Endothelial cell of umbilical vein (primary cell): ENCODE results near the gene TGFBR2. TPM values are rescaled to one million over a fixed set of nuclear protein-coding genes. Genes with fewer than 3 reads are reported as not detected.

Experiments
- BruUV-seq: library from RNA; stranded (reverse); fragments of 400-500 nt; replicated peaks from 2 replicates; lab custom pipeline; 2021; lab: Mats Ljungman, UMichigan
- CTCF ChIA-PET: fragments of 300-600, 350-600 bp; sonication (Branson Sonifier 250); formaldehyde crosslinking; loops from one replicate; lab custom pipeline; 2021; ENCODE audit warnings: antibody characterized with exemption, inconsistent platforms; lab: Charles Lee
- POLR2A ChIA-PET: fragments of 300-600, 350-600 bp; sonication (Branson Sonifier 250); formaldehyde crosslinking; loops from one replicate; lab custom pipeline; 2021; ENCODE audit warnings: antibody characterized with exemption, inconsistent platforms; lab: Charles Lee
- DNase-seq: peaks from one replicate; pipeline ENCODE4 v3.0.0-alpha.2; 2011; ENCODE audit warnings: low read depth, low spot score
- FAIRE-seq: peaks from 2 replicates; lab custom pipeline; 2011; peaks lifted over from hg19 to GRCh38; lab: Jason Lieb, UNC
- H2AFZ ChIP-seq: 2 replicates; pipeline ENCODE4 v1.6.0; 2012; ENCODE audit warnings: low read depth, low read length, control low read depth, inconsistent platforms
- H3K27ac ChIP-seq: 2 replicates; pipeline ENCODE4 v1.5.1; 2011; ENCODE audit warnings: low read depth, mild to moderate bottlenecking, control low read depth, low read length, moderate library complexity; ENCODE audit not compliant: insufficient read depth
- H3K27me3 ChIP-seq, 2 experiments: 2 replicates each; pipeline versions ENCODE4 v1.6.0 to v1.6.1; 2011; ENCODE audit warnings: low read length in 2 of 2, mixed read lengths in 1 of 2; ENCODE audit not compliant: control insufficient read depth in 2 of 2, insufficient read depth in 2 of 2
- H3K36me3 ChIP-seq, 2 experiments: 2 replicates in 1 of 2; 3 replicates in 1 of 2; pipeline ENCODE4 v1.5.1; 2011; ENCODE audit warnings: low read length in 2 of 2, mild to moderate bottlenecking in 1 of 2, moderate library complexity in 1 of 2; ENCODE audit not compliant: control insufficient read depth in 2 of 2, insufficient read depth in 2 of 2; ENCODE audit errors: extremely low read depth in 1 of 2
- H3K4me1 ChIP-seq: 3 replicates; pipeline ENCODE4 v1.5.1; 2011; ENCODE audit warnings: mild to moderate bottlenecking, low read length; ENCODE audit not compliant: control insufficient read depth, insufficient read depth; ENCODE audit errors: extremely low read depth
- H3K4me2 ChIP-seq: 2 replicates; pipeline ENCODE4 v1.6.1; 2011; ENCODE audit warnings: low read length, control low read depth, mixed read lengths; ENCODE audit not compliant: insufficient read depth
- H3K4me3 ChIP-seq, 3 experiments: fragments of 200-600 bp in 1 of 3; sonication (generic), shearing (Covaris generic) in 1 of 3; replicated peaks in 1 of 3; 2 replicates each; pipeline ENCODE4 v1.5.1; 2011 to 2016; ENCODE audit warnings: control low read depth in 3 of 3, low read length in 3 of 3, mild to moderate bottlenecking in 2 of 3, inconsistent platforms in 1 of 3, low read depth in 1 of 3, moderate library complexity in 1 of 3; ENCODE audit not compliant: insufficient read depth in 1 of 3
- H3K79me2 ChIP-seq: 2 replicates; pipeline ENCODE4 v1.6.0; 2012; ENCODE audit warnings: low read length, inconsistent platforms; ENCODE audit not compliant: control insufficient read depth, insufficient read depth
- H3K9ac ChIP-seq: replicated peaks from 2 replicates; pipeline ENCODE3; 2011; ENCODE audit warnings: low read length, control low read depth; ENCODE audit not compliant: insufficient read depth; ENCODE audit errors: extremely low read depth
- H3K9me1 ChIP-seq: replicated peaks from 3 replicates; pipeline ENCODE4 v1.6.0; 2011; ENCODE audit warnings: mild to moderate bottlenecking, low read length; ENCODE audit not compliant: control insufficient read depth, insufficient read depth; ENCODE audit errors: extremely low read depth
- H3K9me3 ChIP-seq: replicated peaks from 2 replicates; pipeline ENCODE4 v1.5.1; 2012; ENCODE audit warnings: low read length, inconsistent platforms; ENCODE audit not compliant: control insufficient read depth, insufficient read depth
- H4K20me1 ChIP-seq: replicated peaks from 2 replicates; pipeline ENCODE3; 2011; ENCODE audit warnings: mild to moderate bottlenecking, low read length; ENCODE audit not compliant: control insufficient read depth, insufficient read depth; ENCODE audit errors: extremely low read depth
- EZH2 ChIP-seq: IDR thresholded peaks from 2 replicates; pipeline ENCODE4 v1.6.1; 2012; ENCODE audit warnings: borderline replicate concordance, low read depth, mild to moderate bottlenecking, moderate library complexity, low read length, inconsistent platforms; ENCODE audit not compliant: severe bottlenecking
- FOS ChIP-seq: IDR thresholded peaks from 2 replicates; pipeline ENCODE4 v1.6.1; 2011; ENCODE audit warnings: mild to moderate bottlenecking, low read length, moderate library complexity, borderline replicate concordance; ENCODE audit not compliant: insufficient read depth
- GATA2 ChIP-seq: IDR thresholded peaks from 2 replicates; pipeline ENCODE4 v1.7.0; 2011; ENCODE audit warnings: low read depth, mild to moderate bottlenecking, moderate library complexity, mixed read lengths, low read length; ENCODE audit not compliant: insufficient read length, insufficient read depth
- JUN ChIP-seq: IDR thresholded peaks from 2 replicates; pipeline ENCODE4 v1.6.1; 2011; ENCODE audit warnings: borderline replicate concordance, low read depth; ENCODE audit not compliant: insufficient read length, insufficient read depth
- MYC ChIP-seq: IDR thresholded peaks from one replicate; pipeline ENCODE4 v1.6.1; 2011; ENCODE audit warnings: mild to moderate bottlenecking, low read depth, low read length
- POLR2A ChIP-seq: IDR thresholded peaks from 2 replicates; pipeline ENCODE4 v1.6.1; 2012; ENCODE audit warnings: low read depth, mild to moderate bottlenecking, control low read depth, low read length
- POLR2AphosphoS5 ChIP-seq: IDR thresholded peaks from 2 replicates; pipeline ENCODE4 v1.6.1; 2012; ENCODE audit warnings: low read depth, mild to moderate bottlenecking, control low read depth, low read length, moderate library complexity; ENCODE audit not compliant: insufficient read depth
- dilution Hi-C: fragments of 300-500 bp; cut with MboI; formaldehyde crosslinking; loops from one replicate; pipeline ENCODE4 v1.15.0; 2019; ENCODE audit warnings: low sequenced_read_pairs; ENCODE audit not compliant: extremely low pct_ligation_motif_present
- intact Hi-C: fragments of 100-400 bp; cut with micrococcal nuclease; formaldehyde crosslinking; loops from one replicate; pipeline ENCODE4 v1.10.0; 2022
- polyA plus RNA-seq, 4 experiments: library from polyadenylated mRNA; depleted of rRNA in 3 of 4; stranded (reverse) in 3 of 4; unstranded in 1 of 4; fragments of >200 nt; gene quantifications; 2 replicates each; pipeline versions ENCODE4 v1.2.1 to v1.2.3, GENCODE V29; 2011 to 2012; ENCODE audit warnings: missing spikeins in 1 of 4
- total RNA-seq: library from RNA; stranded (reverse); gene quantifications from 2 replicates; pipeline ENCODE4 v1.2.3, GENCODE V29; 2021
- TF ChIP-seq, protein P1 (sequence below), 2 donors: IDR thresholded peaks; 1 replicate in 1 of 2; 2 replicates in 1 of 2; pipeline ENCODE4 v1.5.1; 2011; ENCODE audit warnings: low read length in 2 of 2, mild to moderate bottlenecking in 2 of 2, moderate library complexity in 2 of 2, control low read depth in 1 of 2, inconsistent platforms in 1 of 2, low read depth in 1 of 2; ENCODE audit not compliant: insufficient read depth in 1 of 2; ENCODE audit errors: extremely low read depth in 1 of 2
- TF ChIP-seq, protein P2 (sequence below): IDR thresholded peaks from 2 replicates; pipeline ENCODE4 v1.6.1; 2011; ENCODE audit not compliant: insufficient read depth, insufficient read length

The TGFBR2 gene
- total and polyA plus RNA-seq, 2 donors (not counting 3 experiments of a cell fraction or from before 2014, with no cell fraction given) = 227 to 250 TPM

DNA sequence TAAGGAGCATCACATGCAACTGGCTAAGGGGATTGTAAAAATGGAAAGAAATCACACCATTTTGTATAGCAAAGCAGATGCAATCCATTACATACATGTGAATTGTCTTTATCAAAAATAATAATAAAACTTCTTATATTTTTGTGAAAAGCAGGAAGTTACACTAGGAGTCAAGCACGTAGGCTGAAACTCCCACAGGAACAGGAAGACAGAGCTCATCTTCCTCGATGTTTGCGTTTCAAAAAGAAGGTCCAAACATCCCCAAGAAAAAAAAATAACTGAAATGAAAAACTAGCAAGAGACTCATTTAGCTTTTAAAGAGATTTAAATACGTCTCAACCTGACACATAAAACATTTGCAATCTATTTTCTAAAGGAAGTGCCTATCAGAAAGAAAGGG lies 106.6 kb downstream of the TGFBR2 start:
- Histone ChIP-seq H3K4me3 (no peak overlapping the region), H4K20me1 (no peaks in the 10 kb centered on the region), H2AFZ (peak overlapping the region; percentile 44), H3K36me3 (no peaks in the 10 kb centered on the region), H3K27me3 (no peaks in the 10 kb centered on the region), H3K9me1 (no peaks in the 10 kb centered on the region), H3K79me2 (no peaks in the 10 kb centered on the region), H3K4me2 (peak overlapping the region; percentile 48), H3K4me1 (peaks cover 21% of the 10 kb centered on the region), H3K9me3 (no peaks in the 10 kb centered on the region), H3K27ac (no peak overlapping the region), H3K9ac (no peak overlapping the region)
- intact Hi-C loops = no loop called here
- dilution Hi-C loops = no loop called here
- FAIRE-seq (peak; percentile 31), DNase-seq (peak; percentile 43)
- POLR2A ChIA-PET = no interaction called here
- CTCF ChIA-PET = interaction anchor here (0.8 to 1.5 kb wide), 3 partner anchors 9 to 670 kb away, joined by 3 to 7 read pairs (median 5); no protein-coding TSS in a partner anchor
- TF ChIP-seq POLR2AphosphoS5 (no peak), POLR2A (no peak), JUN (no peak)
- TF ChIP-seq, protein P1, sequence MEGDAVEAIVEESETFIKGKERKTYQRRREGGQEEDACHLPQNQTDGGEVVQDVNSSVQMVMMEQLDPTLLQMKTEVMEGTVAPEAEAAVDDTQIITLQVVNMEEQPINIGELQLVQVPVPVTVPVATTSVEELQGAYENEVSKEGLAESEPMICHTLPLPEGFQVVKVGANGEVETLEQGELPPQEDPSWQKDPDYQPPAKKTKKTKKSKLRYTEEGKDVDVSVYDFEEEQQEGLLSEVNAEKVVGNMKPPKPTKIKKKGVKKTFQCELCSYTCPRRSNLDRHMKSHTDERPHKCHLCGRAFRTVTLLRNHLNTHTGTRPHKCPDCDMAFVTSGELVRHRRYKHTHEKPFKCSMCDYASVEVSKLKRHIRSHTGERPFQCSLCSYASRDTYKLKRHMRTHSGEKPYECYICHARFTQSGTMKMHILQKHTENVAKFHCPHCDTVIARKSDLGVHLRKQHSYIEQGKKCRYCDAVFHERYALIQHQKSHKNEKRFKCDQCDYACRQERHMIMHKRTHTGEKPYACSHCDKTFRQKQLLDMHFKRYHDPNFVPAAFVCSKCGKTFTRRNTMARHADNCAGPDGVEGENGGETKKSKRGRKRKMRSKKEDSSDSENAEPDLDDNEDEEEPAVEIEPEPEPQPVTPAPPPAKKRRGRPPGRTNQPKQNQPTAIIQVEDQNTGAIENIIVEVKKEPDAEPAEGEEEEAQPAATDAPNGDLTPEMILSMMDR (IDR thresholded peaks at IDR 0.05; ENCODE audit: extremely low read depth in 1 of 2, insufficient read depth in 1 of 2, low read depth in 1 of 2, low read length in 2 of 2) = no peak
- no TSS peak for BruUV-seq

DNA sequence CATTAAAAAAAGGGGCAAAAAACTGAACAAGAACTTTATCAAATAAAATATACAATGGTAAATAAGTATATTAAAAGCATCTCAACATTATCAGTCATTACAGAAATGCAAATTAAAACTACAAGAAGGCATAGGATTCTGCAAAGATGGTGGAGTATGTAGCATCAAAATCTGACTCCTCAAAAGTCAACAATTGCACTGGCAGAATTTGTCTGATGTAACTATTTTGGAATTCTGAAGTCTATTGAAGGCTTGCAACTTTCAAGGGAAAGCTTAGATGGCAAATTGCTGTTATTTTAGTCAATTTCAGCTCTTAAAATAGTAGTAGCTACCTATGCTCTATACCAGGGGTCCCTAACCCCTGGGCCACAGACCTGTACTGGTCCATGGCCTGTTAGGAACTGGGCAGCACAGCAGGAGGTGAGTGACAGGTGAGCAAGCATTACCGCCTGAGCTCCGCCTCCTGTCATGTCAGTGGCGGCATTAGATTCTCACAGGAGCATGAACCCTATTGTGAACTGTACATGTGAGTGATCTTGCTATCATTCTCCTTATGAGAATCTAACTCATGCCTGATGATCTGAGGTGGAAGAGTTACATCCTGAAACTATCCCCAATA lies 107.6 kb downstream of the TGFBR2 start:
- no peaks in the 10 kb centered on the region for H3K9me3 ChIP-seq
- H4K20me1 ChIP-seq = no peaks in the 10 kb centered on the region
- no peak overlapping the region for H2AFZ ChIP-seq
- no peaks in the 10 kb centered on the region for H3K36me3 ChIP-seq
- no peak for FAIRE-seq
- H3K9me1 ChIP-seq = no peaks in the 10 kb centered on the region
- no peak overlapping the region for H3K4me3 ChIP-seq
- H3K27ac ChIP-seq = no peak overlapping the region
- H3K4me1 ChIP-seq = peaks cover 12% of the 10 kb centered on the region
- intact Hi-C loops (no loop called here), dilution Hi-C loops (no loop called here)
- ChIA-PET CTCF (no interaction called here), POLR2A (no interaction called here)
- BruUV-seq = no TSS peak
- TF ChIP-seq MYC (no peak), POLR2A (no peak), GATA2 (no peak), POLR2AphosphoS5 (no peak), FOS (no peak), EZH2 (no peak), JUN (no peak)
- TF ChIP-seq, protein P2, sequence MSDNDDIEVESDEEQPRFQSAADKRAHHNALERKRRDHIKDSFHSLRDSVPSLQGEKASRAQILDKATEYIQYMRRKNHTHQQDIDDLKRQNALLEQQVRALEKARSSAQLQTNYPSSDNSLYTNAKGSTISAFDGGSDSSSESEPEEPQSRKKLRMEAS = no peak
- TF ChIP-seq, protein P1 (IDR thresholded peaks at IDR 0.05; ENCODE audit: extremely low read depth in 1 of 2, insufficient read depth in 1 of 2, low read depth in 1 of 2, low read length in 2 of 2) = no peak
- no peak overlapping the region for H3K4me2 ChIP-seq
- no peaks in the 10 kb centered on the region for H3K27me3 ChIP-seq
- H3K79me2 ChIP-seq = no peaks in the 10 kb centered on the region
- no peak for DNase-seq
- no peak overlapping the region for H3K9ac ChIP-seq
